ENCODE measurements around the gene ZNF133.

Gene ZNF133

GRCh38 chr20:18361678-18362077, 73.4 kb downstream of the ZNF133 start:
- DNase-seq (ENCODE audit: low read depth in 2 of 2): no peak

GRCh38 chr20:18362916-18363315, 74.6 kb downstream of the ZNF133 start:
- no peak for DNase-seq (ENCODE audit: low read depth in 2 of 2)

- DNase-seq (ENCODE audit: low read depth in 2 of 2): no peak
These were observed 75.4 kb downstream of the ZNF133 start for GRCh38 chr20:18363708-18364107.

GRCh38 chr20:18364768-18365167, 76.4 kb downstream of the ZNF133 start:
- no peak for DNase-seq (ENCODE audit: low read depth in 2 of 2)

Data from fibroblast of skin of left biceps (primary cell).